Spleen (tissue), 7 donors: ENCODE results near the gene TMPRSS6.

Experiments used
- CTCF ChIP-seq, 11 experiments: fragments of 200-600 bp in 7 of 11; fragments of 450-650 bp in 4 of 11; sonication (generic) in 4 of 11; IDR thresholded peaks in 8 of 11; conservative IDR thresholded peaks in 3 of 11; 1 replicate in 7 of 11; 2 replicates in 4 of 11; pipeline versions ENCODE4 v1.4.0 to v1.8.0; 2016 to 2021; ENCODE audit warnings: antibody characterized with exemption in 11 of 11, inconsistent platforms in 4 of 11, mild to moderate bottlenecking in 1 of 11
- POLR2A ChIP-seq, 3 donors: fragments of 450-650 bp; IDR thresholded peaks; one replicate each; pipeline ENCODE4 v1.5.1; 2017; ENCODE audit warnings: antibody characterized with exemption in 3 of 3, mild to moderate bottlenecking in 1 of 3
- POLR2AphosphoS5 ChIP-seq, 3 donors: sonication (generic); formaldehyde crosslinking; IDR thresholded peaks; one replicate each; pipeline ENCODE4 v1.5.1; 2017; ENCODE audit warnings: antibody characterized with exemption in 3 of 3
- donor health status: DM: no; HTN: no; CAD: no; lungs with moderate emphysema.
- donor health status: DM: no; HTN: no; CAD: no.
- donor health status: DM: no; HTN: no; CAD: no.

- TF ChIP-seq CTCF (IDR thresholded peaks at IDR 0.05 in 8 of 11, conservative IDR thresholded peaks at IDR 0.05 in 3 of 11) = no peak
- no peak for TF ChIP-seq POLR2AphosphoS5 (IDR thresholded peaks at IDR 0.05)
- no peak for TF ChIP-seq POLR2A (IDR thresholded peaks at IDR 0.05)
Measured at GRCh38 chr22:37109242-37109917, at the start of gene TMPRSS6.
